Umbilical cord (tissue), 2 donors: ENCODE results near the gene ASPG. TPM values are rescaled to one million over a fixed set of nuclear protein-coding genes. Genes with fewer than 3 reads are reported as not detected.

ENCODE experiments used
- DNase-seq: peaks from one replicate; pipeline ENCODE4 v3.0.0-alpha.2; 2015; ENCODE audit warnings: low spot score
- total RNA-seq: library from RNA; depleted of rRNA; stranded (reverse); fragments of >200 nt; gene quantifications from one replicate; pipeline ENCODE4 v1.2.3, GENCODE V29; 2014; ENCODE audit warnings: low replicate concordance; ENCODE audit not compliant: insufficient read depth

Gene ASPG
- total RNA-seq, 1 donor from 2014 or later: 12.5 TPM

- peak; percentile 44 for DNase-seq
Observed at GRCh38 chr14:104135121-104135903, 49.8 kb downstream of the ASPG start.

- no peak for DNase-seq
Observed at GRCh38 chr14:104135904-104136471, 50.5 kb downstream of the ASPG start.

GRCh38 chr14:104136472-104137296 is 51.2 kb downstream of the ASPG start:
- DNase-seq: peak; percentile 56

GRCh38 chr14:104137297-104138097 is 52.0 kb downstream of the ASPG start:
- DNase-seq: peak; percentile 67

- DNase-seq: peak; percentile 79
Observed at GRCh38 chr14:104138098-104138717, 52.7 kb downstream of the ASPG start, which contains the start of gene KIF26A. Gene KIF26A (plus strand): TSS chr14:104138587. CDS start chr14:104138723, 136 bp downstream.

- no peak for DNase-seq
Observed at GRCh38 chr14:104138718-104139459, 53.4 kb downstream of the ASPG start.

GRCh38 chr14:104139460-104140212 is 54.1 kb downstream of the ASPG start:
- peak; percentile 51 for DNase-seq

- DNase-seq: no peak
Observed at GRCh38 chr14:104140213-104140462, 54.6 kb downstream of the ASPG start.

GRCh38 chr14:104140463-104141331 is 55.2 kb downstream of the ASPG start:
- DNase-seq: no peak

GRCh38 chr14:104141621-104142091 is 56.2 kb downstream of the ASPG start:
- no peak for DNase-seq

- no peak for DNase-seq
Observed at GRCh38 chr14:104142136-104142945, 56.8 kb downstream of the ASPG start.

- DNase-seq: no peak
Observed at GRCh38 chr14:104142946-104143470, 57.5 kb downstream of the ASPG start.

GRCh38 chr14:104143521-104144452 is 58.3 kb downstream of the ASPG start:
- no peak for DNase-seq

GRCh38 chr14:104144453-104144790 is 58.9 kb downstream of the ASPG start:
- DNase-seq: no peak

- no peak for DNase-seq
Observed at GRCh38 chr14:104144911-104145825, 59.7 kb downstream of the ASPG start.
